ENCODE measurements around the gene KCTD20.

KCTD20 gene

GRCh38 chr6:36499918-36500317 is 57.1 kb downstream of the KCTD20 start:
- no peak for DNase-seq

GRCh38 chr6:36501686-36502085 is 58.9 kb downstream of the KCTD20 start:
- no peak for DNase-seq

- no peak for DNase-seq
These were observed 61.4 kb downstream of the KCTD20 start for GRCh38 chr6:36504181-36504580.

GRCh38 chr6:36504982-36505381 is 62.2 kb downstream of the KCTD20 start:
- DNase-seq, result no peak

GRCh38 chr6:36505744-36506534 is 63.1 kb downstream of the KCTD20 start:
- no peak for DNase-seq

GRCh38 chr6:36506611-36507010 is 63.8 kb downstream of the KCTD20 start:
- no peak for DNase-seq

- no peak for DNase-seq
These were observed 65.7 kb downstream of the KCTD20 start for GRCh38 chr6:36508532-36508931.

GRCh38 chr6:36510365-36510764 is 67.6 kb downstream of the KCTD20 start:
- DNase-seq, result no peak

- DNase-seq, result no peak
These were observed 72.0 kb downstream of the KCTD20 start for GRCh38 chr6:36514554-36515456.

GRCh38 chr6:36515844-36516243 is 73.0 kb downstream of the KCTD20 start:
- DNase-seq, result no peak

- DNase-seq, result no peak
These were observed 73.8 kb downstream of the KCTD20 start for GRCh38 chr6:36516559-36516958.

GRCh38 chr6:36516988-36517387 is 74.2 kb downstream of the KCTD20 start:
- no peak for DNase-seq

- no peak for DNase-seq
These were observed 74.6 kb downstream of the KCTD20 start for GRCh38 chr6:36517408-36517807.

GRCh38 chr6:36519352-36519751 is 76.6 kb downstream of the KCTD20 start:
- no peak for DNase-seq

- no peak for DNase-seq
These were observed 80.7 kb downstream of the KCTD20 start for GRCh38 chr6:36523451-36523850.

- DNase-seq, result no peak
These were observed 81.2 kb downstream of the KCTD20 start for GRCh38 chr6:36523936-36524499.

GRCh38 chr6:36524871-36525270 is 82.1 kb downstream of the KCTD20 start:
- DNase-seq, result no peak

GRCh38 chr6:36525346-36525745 is 82.5 kb downstream of the KCTD20 start:
- no peak for DNase-seq

GRCh38 chr6:36526066-36526465 is 83.3 kb downstream of the KCTD20 start:
- DNase-seq, result no peak

- DNase-seq, result no peak
These were observed 90.5 kb downstream of the KCTD20 start for GRCh38 chr6:36533321-36533720.

- DNase-seq, result no peak
These were observed 94.2 kb downstream of the KCTD20 start for GRCh38 chr6:36536873-36537547.

- no peak for DNase-seq
These were observed 97.2 kb downstream of the KCTD20 start for GRCh38 chr6:36539814-36540568.
